ENCODE data around the gene FBXL7.

GRCh38 chr5:15703901-15704300, 203.9 kb downstream of the FBXL7 start:
- TF ChIP-seq, protein P1, sequence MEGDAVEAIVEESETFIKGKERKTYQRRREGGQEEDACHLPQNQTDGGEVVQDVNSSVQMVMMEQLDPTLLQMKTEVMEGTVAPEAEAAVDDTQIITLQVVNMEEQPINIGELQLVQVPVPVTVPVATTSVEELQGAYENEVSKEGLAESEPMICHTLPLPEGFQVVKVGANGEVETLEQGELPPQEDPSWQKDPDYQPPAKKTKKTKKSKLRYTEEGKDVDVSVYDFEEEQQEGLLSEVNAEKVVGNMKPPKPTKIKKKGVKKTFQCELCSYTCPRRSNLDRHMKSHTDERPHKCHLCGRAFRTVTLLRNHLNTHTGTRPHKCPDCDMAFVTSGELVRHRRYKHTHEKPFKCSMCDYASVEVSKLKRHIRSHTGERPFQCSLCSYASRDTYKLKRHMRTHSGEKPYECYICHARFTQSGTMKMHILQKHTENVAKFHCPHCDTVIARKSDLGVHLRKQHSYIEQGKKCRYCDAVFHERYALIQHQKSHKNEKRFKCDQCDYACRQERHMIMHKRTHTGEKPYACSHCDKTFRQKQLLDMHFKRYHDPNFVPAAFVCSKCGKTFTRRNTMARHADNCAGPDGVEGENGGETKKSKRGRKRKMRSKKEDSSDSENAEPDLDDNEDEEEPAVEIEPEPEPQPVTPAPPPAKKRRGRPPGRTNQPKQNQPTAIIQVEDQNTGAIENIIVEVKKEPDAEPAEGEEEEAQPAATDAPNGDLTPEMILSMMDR (IDR thresholded peaks at IDR 0.05; ENCODE audit: insufficient read depth, low read length, poor library complexity, severe bottlenecking), result no peak
- no peak for TF ChIP-seq EZH2phosphoT487 (conservative IDR thresholded peaks at IDR 0.05; ENCODE audit: low read length)
